HG02840 (cell line): ENCODE data around the gene AIFM1.

Experiments used
- ATAC-seq: cut with Tn5 transposase; IDR thresholded peaks from one replicate; pipeline ENCODE4 v1.9.1; 2021; ENCODE audit warnings: mild to moderate bottlenecking, moderate library complexity, moderate number of reproducible peaks; ENCODE audit not compliant: unreplicated experiment, low FRiP score

The AIFM1 gene

GRCh38 chrX:130171446-130172126 lies 5.9 kb upstream of the AIFM1 start, which contains the start of gene RAB33A:
Gene RAB33A, plus strand, starts transcription at chrX:130171962. Its CDS starts 101 bp downstream, at chrX:130172063.
- peak; percentile 15 for ATAC-seq

DNA sequence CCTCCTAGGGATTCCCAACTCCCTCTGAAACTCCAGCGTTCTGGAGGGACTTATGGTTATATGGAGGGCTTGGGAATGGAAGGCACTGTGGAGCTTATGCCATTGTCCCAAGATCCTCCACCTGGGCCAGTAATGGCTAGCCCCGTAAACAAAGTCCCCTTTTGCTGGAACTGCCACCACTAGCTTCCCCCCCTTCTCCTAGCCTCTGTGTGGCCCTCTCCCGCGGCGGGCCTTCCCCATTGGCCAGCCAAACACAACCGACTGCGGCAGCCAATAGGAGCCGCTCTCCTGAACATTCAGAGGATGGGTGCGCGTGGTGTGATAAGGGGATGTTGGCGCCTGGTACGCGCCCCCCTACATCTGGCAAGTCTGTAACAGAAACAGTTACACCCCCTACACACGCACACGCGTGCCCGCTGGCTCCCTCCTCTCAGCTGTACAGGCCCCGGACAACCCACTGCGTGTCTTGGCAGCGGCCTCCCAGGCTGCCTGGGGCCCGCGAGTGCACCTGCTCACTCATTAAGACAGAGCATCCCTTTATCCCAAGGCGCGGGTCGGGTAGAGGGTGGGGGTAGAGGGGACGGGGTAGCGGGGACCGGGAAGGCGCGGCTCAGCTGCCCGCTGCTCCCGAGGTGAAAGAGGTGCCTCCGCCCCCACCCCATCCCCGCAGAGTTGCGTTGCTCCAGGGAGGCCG lies 5.3 kb upstream of the AIFM1 start:
- peak; percentile 57 for ATAC-seq

GRCh38 chrX:130167040-130167439 lies 1.4 kb upstream of the AIFM1 start:
- no peak for ATAC-seq

- no peak for ATAC-seq
Observed at GRCh38 chrX:130166503-130166777, 799 bp upstream of the AIFM1 start.

DNA sequence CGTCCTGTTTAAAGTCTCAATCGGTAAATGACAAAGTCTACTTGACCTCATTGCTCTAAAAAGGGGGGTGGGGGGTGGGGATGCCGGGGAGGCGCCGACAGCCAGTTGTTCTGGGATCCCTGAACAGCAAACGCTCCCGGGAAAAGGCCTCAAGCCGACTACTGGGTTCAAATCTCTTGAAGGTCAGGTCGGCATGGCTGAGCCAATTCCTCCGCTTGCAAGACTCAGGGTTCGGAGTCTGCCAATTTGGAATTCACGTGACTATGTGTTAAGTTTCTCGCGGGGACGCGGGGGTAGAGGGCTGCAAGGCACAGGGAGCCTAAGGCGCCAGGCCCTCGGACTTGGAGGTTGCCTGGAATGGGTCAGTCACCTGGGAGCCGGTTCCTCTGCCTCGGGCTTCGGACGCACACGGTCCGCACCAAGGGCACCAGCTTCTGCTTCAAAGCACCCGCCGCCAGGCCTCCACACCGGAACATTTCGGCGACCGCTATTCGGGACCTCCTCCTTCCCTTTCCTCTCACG lies 399 bp downstream of the AIFM1 start:
- ATAC-seq, result no peak

DNA sequence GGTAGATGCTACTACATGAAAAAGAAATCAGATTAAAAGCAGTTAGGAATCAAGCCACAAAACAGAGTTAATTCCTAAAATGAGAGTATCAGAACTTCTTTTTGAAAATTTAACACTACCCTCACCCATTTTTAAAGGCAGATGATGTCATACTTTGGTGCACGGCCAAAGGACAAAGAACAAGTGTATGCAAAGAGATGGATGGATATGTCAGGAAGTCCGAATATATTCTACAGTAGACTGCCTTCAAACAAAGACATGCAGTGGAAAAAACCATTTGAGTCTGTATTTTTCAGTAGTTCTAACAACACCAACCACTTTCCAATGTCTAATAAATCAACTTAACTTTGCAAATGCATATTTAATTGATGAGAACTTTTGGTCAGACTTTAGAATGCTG lies 2.2 kb downstream of the AIFM1 start:
- no peak for ATAC-seq

GRCh38 chrX:130162094-130162735 lies 3.4 kb downstream of the AIFM1 start:
- ATAC-seq, result no peak

DNA sequence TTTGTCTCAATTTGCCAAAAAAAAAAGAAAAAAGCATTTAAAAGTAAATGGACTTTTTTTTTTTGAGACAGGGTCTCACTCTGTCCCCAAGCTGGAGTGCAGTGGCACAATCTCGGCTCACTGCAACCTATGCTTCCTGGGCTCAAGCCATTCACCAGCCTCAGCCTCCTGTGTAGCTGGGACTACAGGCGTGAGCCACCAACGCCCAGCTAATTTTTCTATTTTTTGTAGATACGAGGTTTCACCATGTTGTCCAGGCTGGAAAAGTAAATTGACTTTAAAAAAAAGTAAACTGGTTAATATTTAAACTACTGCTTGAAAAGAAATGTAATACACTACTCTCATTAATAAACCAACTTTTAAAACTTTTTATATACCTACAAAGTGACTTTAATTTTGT lies 5.9 kb downstream of the AIFM1 start:
- ATAC-seq, result no peak

DNA sequence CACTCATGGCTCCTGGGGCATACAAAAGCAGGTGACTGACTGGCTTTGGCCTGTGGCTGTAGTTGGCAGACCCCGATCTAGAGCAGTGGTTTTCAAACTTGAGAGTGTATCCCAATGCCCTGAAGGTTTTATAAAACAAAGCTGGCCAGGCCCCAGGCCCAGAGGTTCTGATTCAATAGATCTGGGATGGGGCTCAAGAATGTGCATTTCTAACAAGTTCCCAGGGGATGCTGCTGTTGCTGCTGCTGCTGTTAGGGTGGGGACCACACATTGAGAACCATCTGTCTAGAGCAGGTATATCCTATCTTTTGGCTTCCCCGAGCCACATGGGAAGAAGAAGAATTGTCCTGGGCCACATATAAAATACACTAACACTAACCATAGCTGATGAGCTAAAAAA lies 7.3 kb downstream of the AIFM1 start:
- ATAC-seq, result no peak

DNA sequence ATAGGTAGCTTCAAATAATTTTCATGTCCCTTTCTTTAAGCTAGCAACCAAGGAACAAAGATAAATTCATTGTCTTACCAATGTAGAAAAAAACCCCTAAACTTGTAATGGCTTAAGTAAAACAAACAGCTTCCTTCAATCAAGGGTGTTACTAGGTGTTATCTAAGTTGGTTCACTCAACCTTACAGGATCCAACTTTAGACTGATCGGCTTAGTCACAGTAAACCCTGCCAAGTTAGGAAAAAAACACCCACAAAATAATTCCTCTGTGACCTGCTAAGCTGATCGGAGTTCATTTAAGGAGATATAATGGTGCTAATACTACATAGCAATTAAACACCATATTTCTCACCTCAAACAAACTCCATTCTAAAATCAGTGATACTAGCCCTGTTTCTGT lies 10.1 kb downstream of the AIFM1 start:
- no peak for ATAC-seq

DNA sequence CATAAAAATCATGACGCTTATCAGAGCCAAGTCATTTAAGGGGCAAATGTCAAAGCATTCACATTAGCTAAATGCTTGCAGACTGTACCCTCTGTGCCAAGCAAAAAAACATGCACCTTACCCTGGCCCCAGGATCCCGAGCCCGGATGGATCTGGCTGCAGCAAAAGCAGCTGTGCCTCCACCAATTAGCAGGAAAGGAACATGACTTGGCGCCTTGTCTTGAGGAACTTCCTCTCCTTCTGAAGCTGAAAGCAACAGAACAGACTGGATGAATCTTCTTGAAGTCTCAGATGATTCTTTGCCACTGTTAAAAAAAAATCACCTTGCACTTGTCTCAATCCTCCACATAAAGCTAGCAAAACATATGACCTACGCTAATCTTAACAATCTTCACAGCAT lies 18.0 kb downstream of the AIFM1 start:
- ATAC-seq, result no peak

DNA sequence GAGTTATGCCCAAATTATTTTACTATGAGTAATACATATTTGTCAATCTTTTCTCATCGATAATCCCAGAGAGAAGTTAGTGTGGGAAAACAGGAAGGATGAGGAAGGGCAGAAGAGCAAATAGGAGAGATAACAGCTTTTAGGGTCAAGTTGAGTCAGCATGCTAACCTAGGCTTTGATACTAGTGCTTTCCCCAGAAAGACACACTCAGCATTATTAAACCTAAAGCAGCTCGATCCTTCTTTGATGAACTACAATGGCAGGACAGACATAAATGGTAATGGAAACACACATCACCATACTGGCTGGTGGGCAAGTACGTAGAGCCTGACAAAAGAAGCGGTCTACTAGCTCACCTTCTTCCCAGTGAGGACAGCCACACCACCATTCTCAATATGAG lies 20.5 kb downstream of the AIFM1 start:
- no peak for ATAC-seq

- ATAC-seq, result no peak
Observed at GRCh38 chrX:130144509-130144908, 21.1 kb downstream of the AIFM1 start.

GRCh38 chrX:130139474-130140201 lies 26.0 kb downstream of the AIFM1 start:
- ATAC-seq, result no peak

DNA sequence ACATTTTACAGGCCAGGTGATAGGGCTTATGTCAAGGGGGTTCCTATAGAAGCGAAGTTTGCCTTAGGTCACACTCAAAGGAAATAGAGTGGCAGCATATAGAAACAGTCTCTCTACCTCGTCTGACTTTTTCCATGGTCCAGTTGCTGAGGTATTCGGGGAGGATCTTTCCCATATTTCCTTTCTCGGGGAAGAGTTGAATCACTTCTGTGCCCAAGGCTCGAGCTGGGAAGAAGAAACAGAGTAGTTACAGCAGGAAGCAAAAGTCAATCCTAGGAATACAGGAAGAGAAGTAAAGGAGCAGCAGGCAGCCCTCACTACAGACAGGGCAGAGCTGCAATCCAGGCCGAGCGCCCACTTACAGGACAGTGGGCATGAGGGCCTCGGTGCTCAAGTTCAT lies 28.7 kb downstream of the AIFM1 start:
- no peak for ATAC-seq

- no peak for ATAC-seq
Observed at GRCh38 chrX:130136496-130136895, 29.1 kb downstream of the AIFM1 start.

DNA sequence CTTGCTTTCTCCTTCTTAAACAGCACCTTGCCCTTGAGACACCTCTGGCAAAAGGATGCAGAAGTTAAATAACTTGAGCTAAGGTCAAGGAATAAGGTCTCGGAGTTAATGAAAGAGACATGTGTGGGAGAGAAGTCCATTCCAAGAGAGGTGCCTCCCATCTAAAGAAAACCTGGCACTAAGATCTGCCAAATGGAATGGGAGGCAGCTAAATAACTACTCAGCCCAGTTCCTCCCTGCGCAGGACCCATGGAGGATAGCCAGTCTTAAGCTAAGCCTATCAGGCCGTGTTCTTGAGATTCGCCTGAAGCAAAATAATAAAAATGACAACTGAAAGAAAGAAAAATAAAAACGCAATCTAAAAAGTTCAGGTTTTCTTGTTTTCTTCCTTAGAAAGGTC lies 34.7 kb downstream of the AIFM1 start:
- ATAC-seq, result no peak

DNA sequence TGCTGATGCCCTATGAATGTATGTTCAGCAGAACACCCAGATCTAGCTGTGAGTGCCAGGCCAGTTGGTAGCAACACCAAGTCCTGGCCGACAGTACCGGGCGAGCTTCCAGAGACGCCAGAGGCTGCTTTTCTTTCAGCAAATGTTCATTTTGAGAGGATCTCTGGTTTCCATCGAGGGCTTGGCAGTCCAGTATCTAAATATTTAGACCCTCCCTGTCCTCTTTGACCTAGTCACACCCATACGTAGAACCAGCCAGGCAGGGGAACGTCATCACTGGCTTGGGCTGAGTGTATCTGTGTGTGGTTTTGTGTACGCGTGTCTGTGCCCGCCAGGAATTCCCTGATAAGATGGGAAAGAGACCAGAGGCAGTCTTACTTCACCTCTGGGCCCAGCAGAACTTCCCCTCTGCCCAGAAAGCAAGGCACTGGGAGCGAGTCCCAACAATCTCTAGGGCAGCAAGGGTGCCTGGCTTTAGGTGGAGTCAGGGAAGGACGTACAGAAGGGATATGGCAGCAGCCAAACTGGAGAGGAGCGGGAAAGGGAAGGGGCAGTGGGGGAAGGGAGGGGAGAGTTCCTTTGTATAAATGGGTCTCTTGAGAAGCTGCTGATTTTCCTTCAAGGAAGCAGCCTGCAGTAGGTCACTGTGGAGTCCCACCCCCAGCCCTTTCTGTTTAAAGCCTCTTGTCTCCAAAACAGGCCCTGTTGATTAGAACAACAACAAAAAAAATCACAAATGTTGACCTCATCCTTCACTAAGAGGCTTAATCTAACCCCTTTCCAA lies 40.4 kb downstream of the AIFM1 start:
- ATAC-seq, result no peak

DNA sequence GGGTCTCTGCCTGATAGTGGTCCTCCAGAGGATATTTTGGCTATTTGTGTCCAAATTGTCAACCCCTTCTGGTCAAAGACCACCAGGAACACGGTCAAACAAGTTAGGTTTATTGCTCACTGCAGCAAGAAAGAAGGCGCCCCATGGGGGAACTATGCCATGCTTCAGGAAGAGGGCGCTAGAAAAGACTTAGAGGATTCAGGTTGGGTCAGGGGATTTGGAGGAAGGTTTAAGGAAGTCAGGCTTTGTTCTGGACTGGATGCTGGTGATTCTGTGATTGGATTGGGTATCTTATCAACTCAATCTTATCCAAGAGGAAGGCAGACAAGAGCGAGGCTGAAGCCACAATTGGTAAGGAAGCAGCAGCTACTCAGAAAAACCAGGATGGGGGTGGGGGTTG lies 41.1 kb downstream of the AIFM1 start:
- ATAC-seq, result no peak

GRCh38 chrX:130121505-130121800 lies 44.2 kb downstream of the AIFM1 start:
- no peak for ATAC-seq
